HG02885 (cell line): ENCODE data around the gene CEMP1.

ENCODE experiments used
- ATAC-seq: cut with Tn5 transposase; IDR thresholded peaks from one replicate; pipeline ENCODE4 v1.9.1; 2021; ENCODE audit warnings: mild to moderate bottlenecking; ENCODE audit not compliant: unreplicated experiment, poor library complexity

CEMP1 gene

DNA sequence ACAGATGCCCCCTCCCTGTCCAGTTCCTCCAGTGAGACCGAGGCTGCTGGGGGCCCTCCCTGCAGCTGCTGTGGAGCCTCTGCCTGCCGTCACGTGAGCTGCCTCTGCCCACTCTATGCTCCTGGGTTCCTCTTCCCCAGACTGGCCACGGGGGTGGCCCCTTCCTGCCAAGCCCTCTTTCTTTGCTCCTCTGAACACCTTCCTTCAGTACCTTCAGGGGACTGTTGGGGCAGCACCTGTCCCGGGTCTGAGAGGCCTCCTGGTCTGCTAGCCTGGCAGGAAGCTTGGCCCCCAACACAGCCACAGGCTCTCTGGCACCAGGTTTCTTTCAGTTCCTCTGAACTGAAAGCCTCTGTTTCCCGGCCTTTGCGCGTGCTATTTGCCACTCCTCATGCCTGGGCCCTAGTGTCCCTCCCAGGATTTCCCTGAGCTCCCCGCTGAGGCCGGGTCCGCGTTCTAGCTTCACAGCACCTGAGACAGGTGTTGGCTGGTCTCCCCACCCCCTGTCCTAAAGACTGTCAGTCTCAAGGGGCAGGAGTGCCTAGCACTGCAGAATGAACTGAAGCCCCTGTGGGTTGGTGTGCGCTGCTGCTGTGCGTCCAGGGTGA is 24.1 kb downstream of the CEMP1 start:
- peak; percentile 56 for ATAC-seq

DNA sequence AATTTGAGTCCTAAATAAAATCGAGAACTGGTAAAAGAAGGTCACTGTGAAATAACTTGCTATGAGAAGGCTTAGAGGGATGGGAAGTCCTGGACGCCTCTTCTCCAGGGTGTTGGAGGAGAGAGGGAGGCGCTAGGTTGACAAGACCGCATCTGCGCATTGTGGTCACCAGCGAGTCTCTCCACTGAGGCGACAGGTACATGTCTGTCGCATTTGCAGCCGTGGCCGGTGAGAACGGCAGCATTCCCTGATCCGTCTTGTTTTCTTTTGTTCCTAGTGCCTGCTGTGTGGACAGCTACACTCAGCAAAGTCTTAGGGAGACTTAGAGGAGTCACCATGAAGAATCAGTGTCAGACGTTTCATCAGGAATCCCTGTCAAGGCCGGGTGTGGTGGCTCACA is 25.5 kb downstream of the CEMP1 start:
- ATAC-seq, result no peak

DNA sequence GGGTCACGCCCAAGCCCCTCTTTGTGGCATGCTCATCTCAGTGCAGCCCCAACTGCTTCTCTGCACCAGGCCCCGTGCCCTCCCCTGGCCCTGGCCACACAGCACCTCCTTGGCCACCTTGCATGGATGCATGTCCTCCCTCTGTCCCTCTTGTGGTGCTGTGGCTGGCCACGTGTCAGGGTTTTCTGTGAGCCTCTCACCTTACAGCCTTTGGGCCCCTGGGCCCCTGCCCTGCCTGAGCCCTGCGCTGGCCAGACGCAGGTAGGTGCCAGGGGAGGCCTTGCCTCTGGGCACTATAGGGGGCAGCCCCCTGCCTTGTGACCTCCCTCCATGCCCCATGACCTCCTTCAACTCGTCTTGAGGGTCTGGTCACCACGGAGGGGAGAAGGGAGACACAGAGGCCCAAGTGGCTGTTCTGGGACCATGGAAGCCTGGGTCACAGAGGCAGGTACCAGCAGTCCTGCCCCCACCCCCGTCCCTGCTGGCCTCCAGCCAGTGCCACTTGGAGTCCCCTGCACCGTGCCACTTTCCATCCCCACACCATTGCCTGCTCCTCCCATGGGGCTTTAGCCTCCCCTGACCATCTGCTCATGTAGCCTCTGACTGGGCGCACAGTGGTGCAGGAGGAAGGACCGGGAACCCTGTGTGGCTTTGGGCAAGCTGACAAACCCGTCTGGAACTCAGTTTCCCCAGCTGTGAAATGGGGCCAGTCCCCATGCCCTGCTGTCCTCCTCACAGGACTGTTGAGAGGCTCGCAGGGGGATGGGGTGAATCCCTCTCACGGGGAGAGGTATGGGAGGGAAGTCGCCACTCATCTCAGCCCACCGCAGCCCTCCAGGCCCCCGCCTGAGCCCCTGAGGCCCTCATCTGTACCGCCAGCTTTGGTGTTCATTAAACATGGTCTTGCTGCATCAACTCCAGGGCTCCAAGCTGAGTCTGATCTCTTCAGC is 29.0 kb downstream of the CEMP1 start:
- no peak for ATAC-seq

DNA sequence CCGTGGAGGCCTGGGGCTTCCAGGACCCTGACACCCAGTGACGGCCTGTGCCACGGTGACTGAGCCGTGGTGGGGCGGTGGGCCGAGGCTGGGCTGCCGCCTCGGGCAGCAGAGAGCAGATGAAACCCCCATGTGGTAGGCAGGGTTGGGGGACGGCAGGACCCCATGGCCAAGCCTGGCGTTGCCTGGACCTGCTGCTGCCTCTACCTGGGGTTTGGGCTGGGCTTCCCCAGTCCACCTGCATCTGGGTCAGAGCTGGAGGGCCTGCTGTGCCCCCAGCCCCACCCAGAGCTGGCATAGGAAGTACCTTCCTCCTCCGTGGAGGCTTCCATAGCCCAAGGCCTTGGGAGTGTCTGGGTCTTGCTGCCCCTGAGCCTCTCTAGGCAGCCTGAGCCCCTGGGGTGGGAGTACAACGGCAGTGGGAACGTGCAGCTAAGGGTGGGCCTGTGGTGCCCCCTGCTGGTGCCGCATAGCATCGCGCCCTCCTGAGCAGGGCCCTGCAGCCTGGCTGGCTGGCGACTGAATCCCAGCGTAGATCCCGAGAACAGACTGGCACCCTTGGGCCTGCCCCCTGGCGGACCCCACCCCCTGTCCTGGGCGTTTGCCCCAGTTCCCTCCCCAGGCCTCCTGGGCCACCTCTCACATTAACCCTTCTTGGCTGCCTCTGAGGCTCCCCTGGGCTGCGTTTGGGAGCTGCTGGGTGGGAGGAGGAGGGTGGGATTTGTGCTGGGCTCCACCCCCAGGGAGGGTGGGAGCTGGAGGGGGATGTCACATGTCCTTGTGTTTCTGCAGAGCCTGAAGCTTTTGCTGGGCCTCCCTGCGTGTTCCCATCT is 30.1 kb downstream of the CEMP1 start:
- ATAC-seq, result no peak

DNA sequence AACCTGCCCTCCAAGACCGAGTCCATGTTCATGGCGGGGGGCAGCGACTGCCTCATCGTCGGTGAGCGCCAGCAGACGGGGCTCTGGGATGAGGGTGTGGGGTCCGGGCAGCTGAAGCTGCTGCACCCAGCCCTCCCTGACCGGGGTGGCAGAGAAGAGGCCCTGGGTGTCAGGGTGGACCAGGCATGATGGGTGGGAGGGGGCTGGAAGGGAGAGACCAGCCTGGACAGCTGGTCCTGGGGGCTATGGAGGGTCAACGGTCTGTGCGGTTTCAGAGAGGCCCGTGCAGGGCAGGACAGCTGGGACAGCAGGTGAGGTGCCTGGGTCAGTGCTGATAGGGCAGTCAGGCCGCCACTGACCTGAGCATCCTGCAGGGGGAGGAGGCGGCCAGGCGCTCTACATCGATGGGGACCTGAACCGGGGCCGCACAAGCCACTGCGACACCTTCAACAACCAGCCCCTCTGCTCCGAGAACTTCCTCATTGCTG is 30.7 kb downstream of the CEMP1 start:
- no peak for ATAC-seq

DNA sequence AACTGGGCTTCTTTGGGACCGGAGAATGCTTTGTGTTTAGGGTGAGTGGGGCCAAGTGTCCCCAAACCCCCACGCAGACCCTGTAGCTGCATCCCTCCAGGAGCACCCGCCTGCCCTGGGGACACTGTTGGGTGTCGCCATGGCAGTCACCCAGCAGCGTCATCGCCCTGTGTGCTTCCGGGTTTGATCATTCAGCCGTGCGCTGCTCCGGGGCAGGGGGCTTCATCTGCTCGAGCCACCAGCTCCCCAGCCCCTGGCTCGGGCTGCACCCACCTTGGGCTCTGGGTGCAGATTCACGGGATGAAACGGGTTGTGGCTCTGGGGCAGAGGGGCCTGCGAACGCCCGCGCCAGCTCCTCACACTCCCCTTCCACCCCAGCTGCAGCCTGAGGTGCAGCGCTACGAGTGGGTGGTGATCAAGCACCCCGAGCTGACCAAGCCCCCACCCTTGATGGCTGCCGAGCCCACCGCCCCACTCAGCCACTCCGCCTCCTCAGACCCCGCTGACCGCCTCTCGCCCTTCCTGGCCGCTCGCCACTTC is 31.2 kb downstream of the CEMP1 start:
- no peak for ATAC-seq

DNA sequence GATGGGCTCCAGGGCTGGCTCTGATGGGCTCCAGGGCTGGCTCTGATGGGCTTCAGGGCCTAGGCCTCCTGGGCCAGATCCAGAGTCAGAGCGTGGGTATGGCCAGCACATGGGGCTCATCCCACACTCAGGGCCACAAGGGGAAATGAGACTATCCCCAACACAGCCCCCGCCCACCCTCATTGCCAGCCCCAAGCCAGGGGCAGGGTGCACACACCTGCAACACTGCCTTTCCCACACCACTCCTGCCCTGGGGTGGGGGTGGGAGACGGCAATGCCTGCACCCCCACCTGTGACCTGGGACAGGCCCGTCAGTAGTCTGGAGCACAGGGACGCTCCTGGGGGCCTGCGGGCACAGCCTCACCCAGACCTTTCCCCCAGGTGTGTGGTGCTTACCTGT is 31.8 kb downstream of the CEMP1 start:
- ATAC-seq, result no peak

DNA sequence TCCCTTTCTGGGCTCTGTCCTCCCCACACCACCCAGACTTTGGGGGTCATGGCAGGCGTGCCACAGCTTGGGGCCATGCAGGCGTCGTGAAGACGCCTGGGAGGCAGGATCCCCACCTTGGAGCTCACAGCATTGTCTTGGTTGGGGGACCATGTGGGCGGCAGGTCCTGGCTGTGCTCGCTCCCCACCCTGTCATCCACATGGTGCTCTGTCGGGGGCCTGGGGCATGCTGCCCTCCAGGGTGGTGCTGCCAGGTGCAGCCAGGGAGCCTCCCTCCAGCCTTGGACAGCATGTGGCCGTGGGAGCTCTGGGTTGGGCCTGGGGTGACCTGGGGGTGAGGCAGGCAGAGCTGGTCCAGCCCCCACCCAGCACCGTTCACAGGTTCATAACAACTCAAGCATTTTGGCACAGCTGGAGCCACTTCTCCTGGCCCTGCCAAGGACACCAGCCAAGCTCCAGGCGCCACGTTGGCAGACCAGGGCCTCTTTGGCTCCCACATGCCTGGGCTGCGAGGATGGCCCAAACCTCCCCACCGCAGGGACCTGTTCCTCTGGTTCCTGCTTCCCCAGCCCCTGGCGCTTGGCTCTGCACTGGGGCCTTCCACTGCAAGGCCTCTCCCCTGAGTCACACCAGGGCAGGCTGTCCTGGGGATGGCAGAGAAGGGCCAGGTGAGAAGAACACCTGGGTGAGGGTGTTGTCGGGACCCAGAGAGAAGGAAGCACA is 32.5 kb downstream of the CEMP1 start:
- no peak for ATAC-seq

DNA sequence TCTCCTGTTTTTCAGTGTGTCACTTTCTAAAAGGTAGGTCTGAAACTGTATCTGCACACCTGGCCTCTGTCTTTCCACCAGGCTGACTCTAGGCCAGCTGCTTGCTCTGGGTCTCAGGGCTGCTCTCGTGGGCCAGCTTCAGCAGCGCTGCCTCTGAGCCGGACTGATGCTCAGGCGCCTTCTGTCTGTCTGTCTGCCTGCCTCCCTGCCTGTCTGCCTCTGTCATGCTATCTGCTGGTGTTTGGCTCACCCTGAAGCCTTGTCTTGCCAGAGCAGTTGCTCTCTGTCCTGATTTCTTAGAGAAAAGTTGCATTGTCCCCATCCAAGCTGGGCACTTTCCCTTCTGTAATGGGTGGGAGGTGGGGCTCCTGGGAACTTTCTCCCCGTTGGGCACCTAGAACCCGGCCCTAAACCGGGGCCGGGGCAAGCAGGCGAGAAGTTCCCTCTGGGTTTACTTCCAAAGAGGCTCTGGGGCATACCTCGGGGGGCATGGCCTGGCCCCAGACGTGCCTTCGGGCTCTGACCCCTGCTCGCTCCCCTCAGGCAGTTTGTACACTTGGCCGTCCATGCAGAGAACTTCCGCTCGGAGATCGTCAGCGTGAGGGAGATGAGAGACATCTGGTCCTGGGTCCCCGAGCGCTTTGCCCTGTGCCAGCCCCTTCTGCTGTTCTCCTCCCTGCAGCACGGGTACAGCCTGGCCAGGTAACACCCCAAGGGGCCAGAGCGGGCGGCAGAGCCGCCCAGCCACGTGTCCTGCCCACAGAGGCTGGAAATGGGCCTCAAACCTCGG is 33.3 kb downstream of the CEMP1 start:
- ATAC-seq, result no peak

DNA sequence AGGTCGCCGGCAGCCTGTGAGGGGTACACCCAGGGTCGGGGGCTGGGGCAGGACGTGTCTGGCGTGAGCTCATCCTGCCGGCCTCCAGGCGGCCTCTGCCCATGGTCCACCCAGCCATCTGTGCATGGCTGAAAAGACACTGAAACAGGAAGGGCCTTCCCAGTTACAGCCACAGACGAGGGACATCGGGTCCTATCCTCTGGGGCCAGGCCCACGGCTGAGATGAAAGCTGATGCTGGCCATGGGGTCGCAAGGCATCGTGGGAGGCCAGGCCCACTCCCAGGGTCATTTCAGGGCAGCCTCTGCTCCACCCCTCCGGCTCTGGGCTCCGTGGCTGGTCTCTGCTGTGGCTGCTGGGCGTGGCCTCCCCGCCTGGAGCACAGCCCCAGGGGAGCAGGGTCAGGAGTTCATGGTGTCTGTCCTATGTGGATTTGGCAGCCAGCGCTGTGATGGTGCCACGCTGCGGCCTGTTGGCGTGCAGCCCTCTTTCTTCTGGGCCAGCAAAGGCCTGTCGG is 34.0 kb downstream of the CEMP1 start:
- no peak for ATAC-seq

DNA sequence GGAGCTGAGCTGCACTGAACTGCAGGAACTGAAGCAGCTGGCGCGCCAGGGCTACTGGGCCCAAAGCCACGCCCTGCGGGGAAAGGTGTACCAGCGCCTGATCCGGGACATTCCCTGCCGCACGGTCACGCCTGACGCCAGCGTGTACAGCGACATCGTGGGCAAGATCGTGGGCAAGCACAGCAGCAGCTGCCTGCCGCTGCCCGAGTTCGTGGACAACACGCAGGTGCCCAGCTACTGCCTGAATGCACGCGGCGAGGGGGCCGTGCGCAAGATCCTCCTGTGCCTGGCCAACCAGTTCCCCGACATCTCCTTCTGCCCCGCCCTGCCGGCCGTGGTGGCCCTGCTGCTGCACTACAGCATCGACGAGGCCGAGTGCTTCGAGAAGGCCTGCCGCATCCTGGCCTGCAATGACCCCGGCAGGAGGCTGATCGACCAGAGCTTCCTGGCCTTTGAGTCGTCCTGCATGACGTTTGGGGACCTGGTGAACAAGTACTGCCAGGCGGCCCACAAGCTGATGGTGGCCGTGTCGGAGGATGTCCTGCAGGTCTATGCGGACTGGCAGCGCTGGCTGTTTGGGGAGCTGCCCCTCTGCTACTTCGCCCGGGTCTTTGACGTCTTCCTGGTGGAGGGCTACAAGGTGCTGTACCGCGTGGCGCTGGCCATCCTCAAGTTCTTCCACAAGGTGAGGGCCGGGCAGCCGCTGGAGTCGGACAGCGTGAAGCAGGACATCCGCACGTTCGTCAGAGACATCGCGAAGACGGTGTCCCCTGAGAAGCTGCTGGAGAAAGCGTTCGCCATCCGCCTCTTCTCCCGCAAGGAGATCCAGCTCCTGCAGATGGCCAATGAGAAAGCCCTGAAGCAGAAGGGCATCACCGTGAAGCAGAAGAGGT is 34.7 kb downstream of the CEMP1 start:
- ATAC-seq, result no peak

DNA sequence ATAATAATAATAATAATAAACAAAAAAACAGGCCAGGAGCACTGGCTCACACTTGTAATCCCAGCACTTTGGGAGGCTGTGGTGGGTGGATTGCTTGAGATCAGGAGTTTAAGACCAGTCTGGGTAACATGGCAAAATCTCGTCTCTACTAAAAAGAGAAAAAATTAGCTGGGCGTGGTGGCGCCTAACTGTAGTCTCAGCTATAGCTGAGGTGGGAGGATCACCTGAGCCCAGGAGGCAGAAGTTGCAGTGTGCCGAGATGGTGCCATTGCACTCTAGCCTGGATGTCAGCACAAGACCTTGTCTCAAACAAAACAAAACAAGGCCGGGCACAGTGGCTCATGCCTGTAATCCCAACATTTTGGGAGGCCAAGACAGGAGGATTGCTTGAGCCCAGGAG is 36.2 kb downstream of the CEMP1 start:
- no peak for ATAC-seq

DNA sequence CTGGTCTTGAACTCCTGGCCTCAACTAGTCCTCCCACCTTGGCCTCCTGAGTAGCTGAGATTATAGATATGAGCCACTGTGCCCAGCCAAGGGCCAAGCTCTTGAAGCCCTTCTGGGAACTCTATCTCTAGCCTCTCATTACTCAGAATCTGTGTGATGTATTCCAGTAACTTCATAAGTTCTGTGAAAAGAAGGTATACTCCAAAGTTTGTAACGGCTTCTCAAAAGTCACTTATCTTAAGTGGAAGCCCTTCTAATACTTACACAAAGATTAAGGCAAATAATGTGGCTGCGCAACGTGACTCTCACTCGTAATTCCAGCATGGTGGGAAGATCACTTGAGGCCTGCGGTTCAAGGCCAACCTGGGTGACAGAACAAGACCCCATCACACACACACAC is 36.6 kb downstream of the CEMP1 start:
- ATAC-seq, result no peak

DNA sequence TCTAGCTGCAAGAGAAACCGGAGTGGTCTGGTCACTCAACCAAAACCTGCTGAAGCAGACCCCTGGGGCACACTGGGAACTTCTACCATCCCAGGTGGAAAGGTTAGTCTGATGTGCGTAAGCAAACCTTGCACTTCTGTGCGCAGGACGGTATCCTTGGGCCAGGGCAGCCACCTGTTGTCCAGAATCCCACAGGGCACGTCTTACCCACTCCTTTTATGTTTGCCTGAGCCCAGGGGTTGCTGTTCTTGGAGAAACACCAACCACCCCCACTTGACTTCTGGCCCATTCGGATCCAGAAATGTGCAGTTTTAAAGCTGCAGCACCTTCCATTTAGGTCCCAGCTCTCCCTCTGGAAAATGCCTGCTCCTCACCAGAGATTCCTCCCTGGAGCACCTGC is 37.6 kb downstream of the CEMP1 start:
- ATAC-seq, result no peak

DNA sequence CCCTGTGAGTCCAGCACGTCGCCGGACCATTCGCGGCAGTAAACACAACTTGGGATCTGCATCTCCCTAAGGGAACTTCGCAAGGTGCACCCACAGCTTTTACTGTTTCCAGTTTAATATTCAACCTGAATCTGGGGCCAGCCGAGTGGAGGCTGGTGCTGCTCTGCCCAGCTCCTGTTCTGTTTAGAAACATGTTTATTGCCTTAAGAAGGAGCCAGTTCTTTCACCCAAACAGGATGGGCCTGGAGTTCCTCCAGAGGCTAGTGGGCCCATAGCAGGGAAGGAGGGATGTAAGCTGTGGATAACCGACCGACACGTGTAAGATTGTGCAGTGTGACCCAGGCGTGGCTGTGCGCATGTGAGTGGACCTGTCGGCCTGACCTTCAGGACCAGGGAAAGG is 38.9 kb downstream of the CEMP1 start:
- ATAC-seq, result no peak

DNA sequence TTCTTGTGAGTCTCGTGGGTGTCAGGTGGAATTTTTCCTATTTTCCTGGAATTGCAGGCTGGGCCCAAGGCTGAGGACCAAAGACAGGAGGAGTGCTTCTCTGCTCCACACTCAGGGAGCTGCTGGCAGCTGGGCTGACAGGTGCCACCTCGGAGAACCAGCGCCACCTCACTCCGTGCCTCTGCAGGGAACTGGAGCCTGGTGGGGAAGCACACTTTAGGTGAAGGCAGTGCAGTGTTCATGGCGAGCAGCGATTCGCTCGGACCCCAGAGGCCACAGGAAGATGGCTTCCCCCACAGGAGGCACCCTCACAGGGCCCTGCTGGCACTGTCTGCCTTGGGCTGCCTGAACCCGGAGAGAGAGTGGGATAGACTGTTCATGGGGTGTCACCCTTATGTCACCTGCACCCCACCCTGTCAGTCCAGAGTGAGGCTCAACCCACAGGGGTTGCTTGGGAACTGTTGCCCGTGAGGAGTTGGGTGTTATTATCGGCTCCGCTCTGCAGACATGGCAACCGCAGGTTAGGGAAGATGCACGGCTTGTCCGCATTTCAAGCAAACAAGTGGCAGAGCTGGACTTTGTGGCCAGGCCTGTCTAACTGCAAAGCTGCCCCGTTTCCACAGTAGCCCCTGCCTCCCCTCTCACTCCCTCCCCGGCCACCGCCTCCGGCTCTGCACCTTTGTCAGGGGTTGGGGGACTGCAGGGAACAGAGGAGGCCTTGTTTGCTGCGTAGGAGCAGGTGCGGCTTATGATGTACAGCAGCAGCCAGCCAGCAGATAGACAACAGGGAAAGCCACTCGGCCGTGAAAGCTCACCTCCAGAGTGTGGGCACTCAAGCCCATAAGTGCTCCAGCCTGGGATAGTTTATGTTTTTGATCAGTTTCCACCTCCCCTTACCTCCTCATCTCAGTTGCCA is 40.8 kb downstream of the CEMP1 start:
- ATAC-seq, result no peak

DNA sequence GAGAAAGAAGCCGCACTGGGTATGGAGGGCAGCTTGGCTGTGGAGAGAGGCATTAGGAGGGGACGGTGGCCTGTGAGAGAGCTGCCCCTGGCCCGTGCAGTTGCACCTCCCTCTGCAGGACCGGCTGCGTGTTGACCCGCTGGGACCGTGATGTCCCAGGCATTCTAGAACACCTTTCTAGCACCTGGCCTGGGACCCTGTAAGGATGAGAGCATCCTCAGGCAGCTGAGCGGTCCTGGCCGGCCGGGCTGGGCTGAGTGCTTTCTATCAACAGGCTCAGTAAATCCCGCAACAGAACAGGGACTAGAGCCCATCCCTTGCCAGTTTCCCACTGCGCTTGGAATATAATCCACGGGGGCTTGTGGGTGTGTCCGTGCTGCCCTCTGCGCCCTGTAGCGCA is 41.6 kb downstream of the CEMP1 start:
- ATAC-seq, result no peak
